Esophagus squamous epithelium (tissue), 5 donors: ENCODE measurements around the gene P2RY14. TPM values are rescaled to one million over a fixed set of nuclear protein-coding genes. Genes with fewer than 3 reads are reported as not detected.
A peak's percentile ranks its signal among the peaks of the same experiment; 100 is the strongest.

ENCODE experiments used
- DNase-seq: peaks from one replicate; lab custom pipeline; 2025; lab: John Stamatoyannopoulos, UW
- H3K27ac ChIP-seq, 4 donors: fragments of 200-600 bp; sonication (generic); one replicate each; pipeline ENCODE4 v1.5.1; 2016 to 2019; ENCODE audit warnings: mild to moderate bottlenecking in 1 of 4
- H3K27me3 ChIP-seq, 4 donors: fragments of 200-600 bp; sonication (generic); 1 replicate in 3 of 4; 2 replicates in 1 of 4; pipeline versions ENCODE4 v1.5.1 to v1.6.0; 2017 to 2021; ENCODE audit warnings: antibody characterized with exemption in 1 of 4
- H3K36me3 ChIP-seq, 3 donors: fragments of 200-600 bp; sonication (generic); one replicate each; pipeline ENCODE4 v1.5.1; 2016 to 2019
- H3K4me1 ChIP-seq, 3 donors: fragments of 200-600 bp; sonication (generic); one replicate each; pipeline ENCODE4 v1.5.1; 2017 to 2019
- H3K4me3 ChIP-seq, 4 donors: fragments of 200-600 bp; sonication (generic); 1 replicate in 3 of 4; 2 replicates in 1 of 4; pipeline ENCODE4 v1.5.1; 2016 to 2019; ENCODE audit warnings: mild to moderate bottlenecking in 2 of 4, moderate library complexity in 1 of 4
- H3K9me3 ChIP-seq, 3 donors: fragments of 200-600 bp; sonication (generic); one replicate each; pipeline ENCODE4 v1.5.1; 2016 to 2019
- POLR2A ChIP-seq, 4 donors: fragments of 450-650 bp; IDR thresholded peaks; one replicate each; pipeline ENCODE4 v1.6.1; 2017; ENCODE audit warnings: antibody characterized with exemption in 4 of 4, mild to moderate bottlenecking in 4 of 4, moderate library complexity in 3 of 4
- WGBS, 2 donors: methylation state at CpG; one replicate each; pipeline ENCODE4 v1.1.5; 2018; 5-methylcytosine and 5-hydroxymethylcytosine counted together
- intact Hi-C: fragments of 100-400 bp; cut with DNase I; formaldehyde crosslinking; loops from one replicate; pipeline ENCODE4 v1.15.0; 2022
- total RNA-seq, 4 donors: library from RNA; depleted of rRNA; stranded (reverse); fragments of >200 nt; gene quantifications; one replicate each; pipeline ENCODE4 v1.1.0, GENCODE V29; 2016
- TF ChIP-seq, protein P1 (sequence below), 6 experiments: fragments of 450-650 bp in 4 of 6; fragments of 200-600 bp in 2 of 6; sonication (generic) in 2 of 6; IDR thresholded peaks; one replicate each; pipeline ENCODE4 v1.5.1; 2016 to 2019; ENCODE audit warnings: antibody characterized with exemption in 6 of 6, mild to moderate bottlenecking in 4 of 6, moderate library complexity in 4 of 6
- donor health status: DM: yes; HTN: yes; CAD: no.

The P2RY14 gene
- total RNA-seq, 4 donors from 2014 or later: 0.19 to 15.4 (median 3.2) TPM

DNA sequence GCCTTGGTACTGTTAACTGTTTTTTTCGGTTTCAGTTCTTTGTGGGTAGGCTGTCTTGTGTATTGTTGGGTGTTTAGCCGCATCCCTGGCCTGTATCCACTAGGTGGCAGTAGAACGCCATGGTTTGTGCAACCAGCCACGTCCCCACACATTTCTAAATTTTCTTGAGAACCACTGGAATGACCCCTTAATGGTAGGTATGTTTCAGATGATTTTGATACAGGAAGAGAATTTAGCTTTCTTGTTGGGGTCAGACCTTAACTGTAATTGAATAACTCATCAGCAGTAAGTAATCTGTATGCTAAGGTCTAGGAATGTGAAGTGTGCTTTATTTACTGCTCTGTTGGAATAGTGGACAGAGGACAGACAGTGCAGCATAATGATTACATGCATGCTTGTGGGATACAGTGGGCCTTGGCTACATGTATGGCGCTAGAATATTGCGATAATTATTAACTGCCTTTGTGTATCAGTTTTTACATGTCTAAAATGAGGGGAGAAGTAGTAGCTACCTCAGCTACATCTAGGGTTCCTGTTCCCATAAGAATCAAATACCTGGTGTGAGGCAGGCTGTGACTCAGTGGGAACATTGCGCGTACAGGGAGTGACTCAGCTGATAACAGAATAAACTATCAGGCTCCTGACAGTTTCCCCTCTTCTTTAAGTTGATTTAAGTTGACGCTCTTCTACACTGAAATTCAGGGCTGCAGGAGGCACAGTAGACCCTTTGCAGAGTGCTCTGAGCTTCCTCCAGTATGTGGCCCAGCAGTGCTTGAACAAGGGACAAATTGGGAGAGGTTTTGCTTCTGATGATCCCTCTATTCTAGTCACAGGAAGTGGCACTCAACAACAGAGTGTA, 50.3 kb downstream of the P2RY14 start:
- Histone ChIP-seq H3K27me3 (no peaks in the 10 kb centered on the region), H3K36me3 (no peaks in the 10 kb centered on the region), H3K27ac (peak overlapping the region in 3 of 4 donors; percentile 48 to 74 (median 71)), H3K4me3 (peak overlapping the region in 1 of 4 donors; percentile 25), H3K9me3 (no peaks in the 10 kb centered on the region), H3K4me1 (peaks cover 14 to 45% (median 15%) of the 10 kb centered on the region in 3 donors)
- TF ChIP-seq, protein P1, sequence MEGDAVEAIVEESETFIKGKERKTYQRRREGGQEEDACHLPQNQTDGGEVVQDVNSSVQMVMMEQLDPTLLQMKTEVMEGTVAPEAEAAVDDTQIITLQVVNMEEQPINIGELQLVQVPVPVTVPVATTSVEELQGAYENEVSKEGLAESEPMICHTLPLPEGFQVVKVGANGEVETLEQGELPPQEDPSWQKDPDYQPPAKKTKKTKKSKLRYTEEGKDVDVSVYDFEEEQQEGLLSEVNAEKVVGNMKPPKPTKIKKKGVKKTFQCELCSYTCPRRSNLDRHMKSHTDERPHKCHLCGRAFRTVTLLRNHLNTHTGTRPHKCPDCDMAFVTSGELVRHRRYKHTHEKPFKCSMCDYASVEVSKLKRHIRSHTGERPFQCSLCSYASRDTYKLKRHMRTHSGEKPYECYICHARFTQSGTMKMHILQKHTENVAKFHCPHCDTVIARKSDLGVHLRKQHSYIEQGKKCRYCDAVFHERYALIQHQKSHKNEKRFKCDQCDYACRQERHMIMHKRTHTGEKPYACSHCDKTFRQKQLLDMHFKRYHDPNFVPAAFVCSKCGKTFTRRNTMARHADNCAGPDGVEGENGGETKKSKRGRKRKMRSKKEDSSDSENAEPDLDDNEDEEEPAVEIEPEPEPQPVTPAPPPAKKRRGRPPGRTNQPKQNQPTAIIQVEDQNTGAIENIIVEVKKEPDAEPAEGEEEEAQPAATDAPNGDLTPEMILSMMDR (IDR thresholded peaks at IDR 0.05): peak; percentile 74 to 92 (median 86)
- TF ChIP-seq POLR2A (IDR thresholded peaks at IDR 0.05): no peak
- no peak for DNase-seq
- WGBS, 2 donors: 31 to 33% methylated on average over 9 of the region's 9 CpGs
- intact Hi-C loops: loop anchor here (5.0 kb wide), 1 partner anchor 54 kb away; no protein-coding TSS in a partner anchor

DNA sequence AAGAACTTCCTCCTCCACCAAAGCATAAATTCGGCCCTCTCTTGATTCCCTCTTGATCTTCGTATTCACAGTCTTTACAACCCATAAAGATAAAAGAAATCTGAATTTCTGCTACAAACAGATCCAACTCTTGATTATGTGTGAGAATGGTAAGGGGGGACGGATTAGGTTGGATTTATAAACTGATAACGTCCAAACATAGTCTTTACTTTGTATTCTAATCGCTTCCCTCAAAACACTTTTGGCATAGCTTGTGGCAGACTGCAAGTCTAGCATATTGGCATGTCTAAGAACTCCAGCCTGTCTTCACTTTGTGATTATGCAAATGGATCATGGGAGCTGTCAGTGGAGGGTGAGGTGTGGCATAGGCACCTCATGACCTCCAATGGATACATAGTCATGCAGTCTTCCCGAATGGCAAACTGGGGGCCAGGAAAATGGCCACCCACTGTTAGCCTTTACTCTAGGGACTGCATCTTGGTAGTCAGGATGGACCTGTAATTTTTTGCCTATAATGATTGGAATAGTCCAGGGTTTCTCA, 51.0 kb downstream of the P2RY14 start:
- WGBS, 2 donors: 71 to 79% methylated on average over 6 of the region's 6 CpGs
- Histone ChIP-seq H3K27ac (peak overlapping the region in 3 of 4 donors; percentile 45 to 74 (median 52)), H3K36me3 (no peaks in the 10 kb centered on the region), H3K4me1 (peaks cover 14 to 45% (median 15%) of the 10 kb centered on the region in 3 donors), H3K27me3 (no peaks in the 10 kb centered on the region), H3K4me3 (peak overlapping the region in 1 of 4 donors; percentile 25), H3K9me3 (no peaks in the 10 kb centered on the region)
- no peak for TF ChIP-seq POLR2A (IDR thresholded peaks at IDR 0.05)
- TF ChIP-seq, protein P1 (IDR thresholded peaks at IDR 0.05): no peak
- intact Hi-C loops: loop anchor here (5.0 kb wide), 1 partner anchor 55 kb away; no protein-coding TSS in a partner anchor
- no peak for DNase-seq

DNA sequence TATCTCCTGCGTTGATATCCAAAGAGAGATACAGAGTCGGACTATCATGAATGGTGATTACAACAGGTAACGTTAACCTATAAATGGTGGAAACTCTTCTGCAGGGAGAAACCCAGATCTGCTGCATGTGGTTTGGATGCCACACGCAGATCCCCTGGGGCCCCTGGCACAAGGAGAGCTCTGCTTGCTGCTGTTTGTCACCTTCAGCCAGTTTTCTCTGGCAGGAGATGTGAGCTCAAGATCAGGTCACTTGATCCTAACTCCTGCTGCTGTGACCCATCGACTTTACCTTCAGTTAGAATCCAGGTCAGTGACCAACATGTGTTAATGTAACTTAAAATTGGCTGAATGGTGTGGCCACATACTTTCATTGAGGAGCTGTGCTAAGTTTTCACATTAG, 51.5 kb downstream of the P2RY14 start:
- H3K9me3 ChIP-seq: no peaks in the 10 kb centered on the region
- H3K36me3 ChIP-seq: no peaks in the 10 kb centered on the region
- DNase-seq: no peak
- intact Hi-C loops: loop anchor here (5.0 kb wide), 1 partner anchor 55 kb away; no protein-coding TSS in a partner anchor
- no peaks in the 10 kb centered on the region for H3K27me3 ChIP-seq
- peak overlapping the region in 3 of 4 donors; percentile 45 to 74 (median 52) for H3K27ac ChIP-seq
- no peak overlapping the region for H3K4me3 ChIP-seq
- WGBS, 2 donors: 82 to 83% methylated on average over 4 to 5 of the region's 5 CpGs
- peaks cover 14 to 45% (median 15%) of the 10 kb centered on the region in 3 donors for H3K4me1 ChIP-seq
- TF ChIP-seq, protein P1 (IDR thresholded peaks at IDR 0.05): no peak
- no peak for TF ChIP-seq POLR2A (IDR thresholded peaks at IDR 0.05)

DNA sequence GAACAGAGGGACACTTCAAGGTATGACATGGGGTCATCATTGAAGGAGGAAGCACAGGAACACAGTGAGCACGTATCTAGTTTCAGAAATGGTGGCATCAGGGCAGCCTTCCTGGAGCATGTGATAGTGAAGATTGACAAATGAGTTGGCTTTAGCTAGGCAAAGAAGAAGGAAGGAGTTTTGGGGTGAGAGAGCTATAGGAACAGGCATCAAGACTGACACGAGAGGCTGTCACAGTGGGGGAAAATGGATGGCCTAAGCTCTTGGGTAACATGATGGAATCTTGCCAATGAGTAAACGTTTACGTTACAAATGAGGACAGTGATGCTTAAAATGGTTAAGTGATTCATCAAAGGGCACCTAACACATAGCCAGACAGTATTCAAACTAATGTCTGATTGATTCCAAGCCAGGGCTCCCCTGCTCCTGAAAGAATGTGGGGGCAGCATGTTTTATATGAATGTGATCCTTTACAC, 52.2 kb downstream of the P2RY14 start:
- Histone ChIP-seq H3K4me3 (no peak overlapping the region), H3K27ac (peak overlapping the region in 3 of 4 donors; percentile 31 to 46 (median 45)), H3K9me3 (no peaks in the 10 kb centered on the region), H3K27me3 (no peaks in the 10 kb centered on the region), H3K36me3 (no peaks in the 10 kb centered on the region), H3K4me1 (peaks cover 14 to 43% (median 15%) of the 10 kb centered on the region in 3 donors)
- no peak for DNase-seq
- intact Hi-C loops: loop anchor here (5.0 kb wide), 1 partner anchor 56 kb away; no protein-coding TSS in a partner anchor
- TF ChIP-seq, protein P1 (IDR thresholded peaks at IDR 0.05): no peak
- TF ChIP-seq POLR2A (IDR thresholded peaks at IDR 0.05): no peak
- 28 to 36% methylated on average over 4 of the region's 4 CpGs for WGBS, 2 donors
